ENCODE results near the gene CCDC71.
A peak's percentile ranks its signal among the peaks of the same experiment; 100 is the strongest.

The CCDC71 gene

DNA sequence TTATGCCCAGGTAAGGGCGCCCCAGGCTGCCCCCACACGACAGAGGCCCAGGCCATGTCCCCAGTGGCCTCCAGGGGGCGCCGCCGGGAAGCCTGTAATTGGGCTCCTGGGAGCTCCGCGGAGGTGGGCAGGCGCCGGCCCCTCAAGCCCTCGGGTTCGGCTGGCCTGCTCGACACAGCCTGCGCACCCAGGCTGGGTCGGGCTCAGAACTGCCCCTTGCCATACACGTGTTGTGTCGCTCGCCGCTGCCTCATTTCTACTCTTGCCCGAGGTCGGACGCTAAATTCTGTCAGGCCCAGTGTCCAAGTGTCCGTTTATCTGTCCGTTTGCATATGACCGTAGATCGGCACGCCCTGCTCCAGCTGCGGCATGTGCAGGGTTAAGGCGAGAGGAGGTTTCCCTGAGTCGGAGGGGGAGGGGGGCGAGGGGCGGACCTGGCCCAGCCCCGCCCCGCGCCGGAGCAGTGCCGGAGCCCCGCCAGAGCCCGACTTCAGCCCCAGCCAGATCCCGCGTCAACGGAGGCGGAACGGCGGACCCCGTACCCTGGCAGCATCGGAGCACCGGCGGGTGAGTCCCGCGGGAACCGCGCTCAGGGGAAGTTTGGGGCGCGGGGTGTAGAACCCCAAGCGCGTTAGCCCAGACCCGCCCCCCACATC lies 5.1 kb upstream of the CCDC71 start, which contains the start of gene KLHDC8B:
TSS of gene KLHDC8B (plus strand) at position 480 of the 656 bp plus-strand sequence. CDS start 1,172 bp downstream, outside the sequence.
- TF ChIP-seq, protein P1, sequence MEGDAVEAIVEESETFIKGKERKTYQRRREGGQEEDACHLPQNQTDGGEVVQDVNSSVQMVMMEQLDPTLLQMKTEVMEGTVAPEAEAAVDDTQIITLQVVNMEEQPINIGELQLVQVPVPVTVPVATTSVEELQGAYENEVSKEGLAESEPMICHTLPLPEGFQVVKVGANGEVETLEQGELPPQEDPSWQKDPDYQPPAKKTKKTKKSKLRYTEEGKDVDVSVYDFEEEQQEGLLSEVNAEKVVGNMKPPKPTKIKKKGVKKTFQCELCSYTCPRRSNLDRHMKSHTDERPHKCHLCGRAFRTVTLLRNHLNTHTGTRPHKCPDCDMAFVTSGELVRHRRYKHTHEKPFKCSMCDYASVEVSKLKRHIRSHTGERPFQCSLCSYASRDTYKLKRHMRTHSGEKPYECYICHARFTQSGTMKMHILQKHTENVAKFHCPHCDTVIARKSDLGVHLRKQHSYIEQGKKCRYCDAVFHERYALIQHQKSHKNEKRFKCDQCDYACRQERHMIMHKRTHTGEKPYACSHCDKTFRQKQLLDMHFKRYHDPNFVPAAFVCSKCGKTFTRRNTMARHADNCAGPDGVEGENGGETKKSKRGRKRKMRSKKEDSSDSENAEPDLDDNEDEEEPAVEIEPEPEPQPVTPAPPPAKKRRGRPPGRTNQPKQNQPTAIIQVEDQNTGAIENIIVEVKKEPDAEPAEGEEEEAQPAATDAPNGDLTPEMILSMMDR (IDR thresholded peaks at IDR 0.05; ENCODE audit: extremely low read depth, insufficient read depth, missing control alignments) = peak; percentile 96
- DNase-seq (ENCODE audit: low spot score) = peak; percentile 93
- in situ Hi-C loops (cut with MboI; ENCODE audit: low pct_unique_long_range_greater_than_20kb, low sequenced_read_pairs, unreplicated experiment) = loop anchor here (25.0 kb wide), 1 partner anchor 266 kb away; the partner anchor contains the start of gene NICN1

DNA sequence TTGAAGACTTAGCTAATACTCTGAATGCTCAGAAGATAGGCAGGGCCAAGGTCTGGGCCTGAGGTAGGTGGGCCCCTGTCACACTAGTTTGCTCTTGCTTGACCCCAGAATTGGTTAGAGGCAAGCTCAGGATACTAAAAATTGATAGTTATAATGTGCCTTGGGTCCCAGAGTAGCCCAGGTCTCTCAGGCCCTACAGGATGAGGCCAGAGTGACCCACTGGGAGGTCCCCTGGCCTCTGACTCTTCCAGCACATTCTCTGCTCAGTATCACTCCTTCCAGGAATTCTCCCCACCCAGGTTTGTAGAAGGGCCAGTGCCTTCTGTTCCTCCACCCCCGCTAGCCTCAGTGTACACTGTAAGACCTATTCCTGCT lies 4.6 kb upstream of the CCDC71 start:
- TF ChIP-seq, protein P1 (IDR thresholded peaks at IDR 0.05; ENCODE audit: extremely low read depth, insufficient read depth, missing control alignments) = no peak
- DNase-seq (ENCODE audit: low spot score) = no peak
- in situ Hi-C loops (cut with MboI; ENCODE audit: low pct_unique_long_range_greater_than_20kb, low sequenced_read_pairs, unreplicated experiment) = loop anchor here (25.0 kb wide), 1 partner anchor 267 kb away; the partner anchor contains the start of gene NICN1

DNA sequence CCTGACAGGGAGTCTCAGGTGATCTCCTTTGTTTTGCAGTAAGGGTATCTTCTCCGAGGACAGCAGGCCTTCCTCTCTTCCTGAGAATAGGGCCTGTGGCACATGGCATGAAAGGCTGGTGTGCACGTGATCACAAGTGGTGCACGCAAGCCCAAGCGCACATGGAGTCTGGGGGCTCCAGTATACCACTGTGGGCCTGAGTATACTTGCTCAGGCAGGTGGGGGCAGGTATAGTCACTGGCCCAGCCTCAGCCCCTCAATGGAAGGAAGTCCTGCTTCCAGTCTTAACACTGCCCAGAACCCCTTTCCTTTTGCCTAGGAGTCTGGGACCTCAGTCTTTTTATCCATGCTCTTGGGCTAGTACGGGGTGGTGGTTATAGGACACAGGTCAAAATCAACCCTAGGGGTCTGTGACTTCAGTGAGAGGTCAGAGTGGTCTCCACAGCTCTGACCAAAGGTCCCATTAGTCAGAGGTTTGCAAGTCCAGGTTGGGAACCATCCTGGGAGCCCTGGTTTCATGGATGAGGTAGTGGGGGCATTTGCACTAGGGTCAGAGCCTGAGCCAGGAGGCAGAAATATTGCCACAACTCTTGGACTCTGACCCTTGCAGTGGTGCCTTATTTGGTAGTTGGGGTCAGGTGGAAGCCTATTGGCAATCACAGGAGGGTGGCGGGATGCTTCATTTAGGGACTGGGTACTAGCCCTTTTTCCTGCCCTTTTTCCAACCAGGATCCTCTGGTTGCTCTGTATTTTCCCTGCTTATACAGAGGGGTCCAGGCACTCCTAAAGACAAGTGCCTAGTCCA lies 823 bp upstream of the CCDC71 start:
- no peak for DNase-seq (ENCODE audit: low spot score)
- TF ChIP-seq, protein P1 (IDR thresholded peaks at IDR 0.05; ENCODE audit: extremely low read depth, insufficient read depth, missing control alignments) = no peak
- in situ Hi-C loops (cut with MboI; ENCODE audit: low pct_unique_long_range_greater_than_20kb, low sequenced_read_pairs, unreplicated experiment) = loop anchor here (25.0 kb wide), 1 partner anchor 270 kb away; the partner anchor contains the start of gene NICN1

DNA sequence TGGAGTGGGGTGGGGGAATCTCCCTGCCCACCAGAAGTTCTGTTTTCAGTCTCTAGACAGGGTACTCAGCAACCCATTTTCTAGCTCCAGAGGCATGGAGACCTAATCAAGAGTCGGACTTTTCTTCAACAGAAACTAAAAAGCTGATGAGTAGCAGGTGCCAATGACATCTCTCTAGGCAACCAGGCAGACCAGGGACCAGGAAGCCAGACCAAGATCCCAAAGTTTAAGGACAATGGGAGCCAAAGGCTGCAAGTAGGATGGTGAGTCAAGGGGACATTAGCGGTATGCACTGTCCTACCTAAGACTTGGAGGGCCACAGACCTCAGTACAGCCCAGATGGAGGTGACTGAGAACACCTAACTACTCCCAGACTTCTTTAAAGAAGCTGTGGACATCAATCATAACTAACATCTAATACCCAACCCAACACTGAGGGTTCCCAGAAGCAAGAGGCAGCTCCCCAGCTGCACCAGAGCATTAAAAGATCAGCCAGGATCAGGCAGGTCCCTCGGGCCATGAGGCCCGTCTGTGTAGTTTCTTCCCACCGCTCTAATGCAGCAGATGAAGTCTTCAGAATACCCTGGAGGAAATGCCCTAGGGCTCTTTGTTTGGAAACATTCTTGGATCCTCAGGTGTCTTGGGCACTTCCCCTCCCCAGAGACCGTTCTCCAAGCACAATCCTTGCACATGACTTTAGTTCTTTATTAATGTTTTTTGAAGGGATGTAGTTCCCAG lies 979 bp downstream of the CCDC71 start:
- in situ Hi-C loops (cut with MboI; ENCODE audit: low pct_unique_long_range_greater_than_20kb, low sequenced_read_pairs, unreplicated experiment) = loop anchor here (25.0 kb wide), 1 partner anchor 272 kb away; the partner anchor contains the start of gene NICN1
- TF ChIP-seq, protein P1 (IDR thresholded peaks at IDR 0.05; ENCODE audit: extremely low read depth, insufficient read depth, missing control alignments) = no peak
- peak; percentile 53 for DNase-seq (ENCODE audit: low spot score)

DNA sequence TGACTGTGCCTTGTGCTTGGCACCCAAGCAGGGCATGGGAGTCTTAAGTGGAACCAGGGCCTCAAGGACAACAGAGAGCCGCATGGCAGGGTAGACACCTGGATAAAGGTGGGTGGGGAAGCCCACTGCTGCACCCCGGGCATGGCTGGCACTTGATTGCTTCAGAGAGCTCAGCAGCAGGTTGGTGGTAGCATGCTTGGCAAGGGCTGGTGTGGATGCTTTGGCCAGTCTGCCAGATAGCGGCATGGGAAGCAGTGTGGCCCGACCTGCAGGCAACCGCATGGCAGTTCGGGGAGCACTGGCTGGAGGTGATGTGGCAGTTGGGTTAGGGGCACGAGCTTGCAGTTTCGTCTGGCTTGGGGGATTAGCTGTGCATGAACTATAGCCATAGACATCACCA lies 2.5 kb downstream of the CCDC71 start:
- DNase-seq (ENCODE audit: low spot score) = no peak
- in situ Hi-C loops (cut with MboI; ENCODE audit: low pct_unique_long_range_greater_than_20kb, low sequenced_read_pairs, unreplicated experiment) = loop anchor here (25.0 kb wide), 1 partner anchor 274 kb away; the partner anchor contains the start of gene NICN1
- TF ChIP-seq, protein P1 (IDR thresholded peaks at IDR 0.05; ENCODE audit: extremely low read depth, insufficient read depth, missing control alignments) = no peak
